Right lung (tissue), 5 donors: ENCODE data around the gene HINT1. TPM values are rescaled to one million over a fixed set of nuclear protein-coding genes. Genes with fewer than 3 reads are reported as not detected.

Source experiments
- DNase-seq, 2 donors: peaks; one replicate each; pipeline ENCODE4 v3.0.0-alpha.2; 2013
- polyA plus RNA-seq, 5 donors: library from polyadenylated mRNA; unstranded; fragments of 120-200 nt; gene quantifications; one replicate each; pipeline versions ENCODE4 v1.2.1 to v1.2.3, GENCODE V29; 2013; ENCODE audit warnings: inconsistent platforms in 1 of 5, low replicate concordance in 1 of 5; ENCODE audit not compliant: insufficient read length in 5 of 5, insufficient read depth in 1 of 5

Gene HINT1
- polyA plus RNA-seq, 5 donors: 255 to 322 (median 299) TPM

GRCh38 chr5:131114754-131115153 lies 50.3 kb downstream of the HINT1 start:
- DNase-seq: no peak

GRCh38 chr5:131112424-131112823 lies 52.6 kb downstream of the HINT1 start:
- DNase-seq: no peak

GRCh38 chr5:131110256-131110594 lies 54.8 kb downstream of the HINT1 start:
- DNase-seq: no peak

GRCh38 chr5:131109540-131110255 lies 55.4 kb downstream of the HINT1 start:
- peak; percentile 26 to 39 for DNase-seq

Other genes with a start within 250 kb of the HINT1 start
- gene LYRM7, start 5.7 kb upstream of the HINT1 start, polyA plus RNA-seq: 10 to 100 TPM; 10.2 to 19.8 (median 12.8) TPM
- gene CDC42SE2, start 98.8 kb upstream of the HINT1 start, polyA plus RNA-seq: 10 to 100 TPM; 26.3 to 37.7 (median 34.3) TPM